Measurements from ENCODE around the gene CST7.

CST7 gene

GRCh38 chr20:24948939-24949679 is at the start of gene CST7:
CST7 (plus strand) TSS chr20:24949269; CDS start chr20:24949506, 237 bp downstream.
- no peaks in the 10 kb centered on the region for H3K9me3 ChIP-seq (ENCODE audit: control insufficient read depth in 1 of 2, low read length in 2 of 2)
- H3K4me3 ChIP-seq (ENCODE audit: low read depth in 1 of 2, low read length in 2 of 2), result peak within 1 kb of the TSS; percentile 48 to 52
- peak within 1 kb of the TSS; percentile 56 for H3K27ac ChIP-seq (ENCODE audit: low read depth, low read length)
- no peaks in the 10 kb centered on the region for H3K27me3 ChIP-seq (ENCODE audit: control insufficient read depth in 1 of 2, insufficient read depth in 2 of 2, low read length in 2 of 2)
- H3K9ac ChIP-seq (ENCODE audit: low read depth in 1 of 2, low read length in 2 of 2), result peak within 1 kb of the TSS; percentile 51 to 71
- no peaks in the 10 kb centered on the region for H3K36me3 ChIP-seq (ENCODE audit: control insufficient read depth in 1 of 2, insufficient read depth in 2 of 2, low read length in 2 of 2)
- peaks cover 11 to 17% of the 10 kb centered on the region in 2 donors for H3K4me1 ChIP-seq (ENCODE audit: control insufficient read depth in 1 of 2, insufficient read depth in 2 of 2, low read length in 2 of 2)

GRCh38 chr20:24906806-24907205 is 42.3 kb upstream of the CST7 start:
- Histone ChIP-seq H3K27me3 (ENCODE audit: control insufficient read depth in 1 of 2, insufficient read depth in 2 of 2, low read length in 2 of 2) (no peaks in the 10 kb centered on the region), H3K9ac (ENCODE audit: low read depth in 1 of 2, low read length in 2 of 2) (no peak overlapping the region), H3K36me3 (ENCODE audit: control insufficient read depth in 1 of 2, insufficient read depth in 2 of 2, low read length in 2 of 2) (no peaks in the 10 kb centered on the region), H3K4me3 (ENCODE audit: low read depth in 1 of 2, low read length in 2 of 2) (no peak overlapping the region), H3K27ac (ENCODE audit: low read depth, low read length) (no peak overlapping the region), H3K9me3 (ENCODE audit: control insufficient read depth in 1 of 2, low read length in 2 of 2) (peaks cover 5 to 9% of the 10 kb centered on the region in 2 donors), H3K4me1 (ENCODE audit: control insufficient read depth in 1 of 2, insufficient read depth in 2 of 2, low read length in 2 of 2) (no peaks in the 10 kb centered on the region)

GRCh38 chr20:24908642-24909041 is 40.4 kb upstream of the CST7 start:
- Histone ChIP-seq H3K36me3 (ENCODE audit: control insufficient read depth in 1 of 2, insufficient read depth in 2 of 2, low read length in 2 of 2) (no peaks in the 10 kb centered on the region), H3K9ac (ENCODE audit: low read depth in 1 of 2, low read length in 2 of 2) (no peak overlapping the region), H3K4me1 (ENCODE audit: control insufficient read depth in 1 of 2, insufficient read depth in 2 of 2, low read length in 2 of 2) (no peaks in the 10 kb centered on the region), H3K27ac (ENCODE audit: low read depth, low read length) (no peak overlapping the region), H3K27me3 (ENCODE audit: control insufficient read depth in 1 of 2, insufficient read depth in 2 of 2, low read length in 2 of 2) (no peaks in the 10 kb centered on the region), H3K9me3 (ENCODE audit: control insufficient read depth in 1 of 2, low read length in 2 of 2) (peaks cover 5 to 9% of the 10 kb centered on the region in 2 donors), H3K4me3 (ENCODE audit: low read depth in 1 of 2, low read length in 2 of 2) (no peak overlapping the region)

- H3K4me1 ChIP-seq (ENCODE audit: control insufficient read depth in 1 of 2, insufficient read depth in 2 of 2, low read length in 2 of 2), result no peaks in the 10 kb centered on the region
- peaks cover 5 to 9% of the 10 kb centered on the region in 2 donors for H3K9me3 ChIP-seq (ENCODE audit: control insufficient read depth in 1 of 2, low read length in 2 of 2)
- no peaks in the 10 kb centered on the region for H3K27me3 ChIP-seq (ENCODE audit: control insufficient read depth in 1 of 2, insufficient read depth in 2 of 2, low read length in 2 of 2)
- H3K36me3 ChIP-seq (ENCODE audit: control insufficient read depth in 1 of 2, insufficient read depth in 2 of 2, low read length in 2 of 2), result no peaks in the 10 kb centered on the region
- H3K9ac ChIP-seq (ENCODE audit: low read depth in 1 of 2, low read length in 2 of 2), result no peak overlapping the region
- no peak overlapping the region for H3K27ac ChIP-seq (ENCODE audit: low read depth, low read length)
- no peak overlapping the region for H3K4me3 ChIP-seq (ENCODE audit: low read depth in 1 of 2, low read length in 2 of 2)
Observed at GRCh38 chr20:24909086-24909780, 39.8 kb upstream of the CST7 start.

GRCh38 chr20:24909861-24910260 is 39.2 kb upstream of the CST7 start:
- no peak overlapping the region for H3K9ac ChIP-seq (ENCODE audit: low read depth in 1 of 2, low read length in 2 of 2)
- no peak overlapping the region for H3K27ac ChIP-seq (ENCODE audit: low read depth, low read length)
- no peak overlapping the region for H3K4me3 ChIP-seq (ENCODE audit: low read depth in 1 of 2, low read length in 2 of 2)
- H3K4me1 ChIP-seq (ENCODE audit: control insufficient read depth in 1 of 2, insufficient read depth in 2 of 2, low read length in 2 of 2), result no peaks in the 10 kb centered on the region
- no peaks in the 10 kb centered on the region for H3K27me3 ChIP-seq (ENCODE audit: control insufficient read depth in 1 of 2, insufficient read depth in 2 of 2, low read length in 2 of 2)
- H3K36me3 ChIP-seq (ENCODE audit: control insufficient read depth in 1 of 2, insufficient read depth in 2 of 2, low read length in 2 of 2), result no peaks in the 10 kb centered on the region
- peaks cover 5 to 9% of the 10 kb centered on the region in 2 donors for H3K9me3 ChIP-seq (ENCODE audit: control insufficient read depth in 1 of 2, low read length in 2 of 2)

GRCh38 chr20:24910461-24910860 is 38.6 kb upstream of the CST7 start:
- no peaks in the 10 kb centered on the region for H3K36me3 ChIP-seq (ENCODE audit: control insufficient read depth in 1 of 2, insufficient read depth in 2 of 2, low read length in 2 of 2)
- no peak overlapping the region for H3K27ac ChIP-seq (ENCODE audit: low read depth, low read length)
- H3K9me3 ChIP-seq (ENCODE audit: control insufficient read depth in 1 of 2, low read length in 2 of 2), result peaks cover 5 to 9% of the 10 kb centered on the region in 2 donors
- H3K4me1 ChIP-seq (ENCODE audit: control insufficient read depth in 1 of 2, insufficient read depth in 2 of 2, low read length in 2 of 2), result no peaks in the 10 kb centered on the region
- H3K9ac ChIP-seq (ENCODE audit: low read depth in 1 of 2, low read length in 2 of 2), result no peak overlapping the region
- H3K4me3 ChIP-seq (ENCODE audit: low read depth in 1 of 2, low read length in 2 of 2), result no peak overlapping the region
- H3K27me3 ChIP-seq (ENCODE audit: control insufficient read depth in 1 of 2, insufficient read depth in 2 of 2, low read length in 2 of 2), result no peaks in the 10 kb centered on the region

GRCh38 chr20:24911461-24911860 is 37.6 kb upstream of the CST7 start:
- Histone ChIP-seq H3K4me3 (ENCODE audit: low read depth in 1 of 2, low read length in 2 of 2) (no peak overlapping the region), H3K9ac (ENCODE audit: low read depth in 1 of 2, low read length in 2 of 2) (no peak overlapping the region), H3K36me3 (ENCODE audit: control insufficient read depth in 1 of 2, insufficient read depth in 2 of 2, low read length in 2 of 2) (no peaks in the 10 kb centered on the region), H3K4me1 (ENCODE audit: control insufficient read depth in 1 of 2, insufficient read depth in 2 of 2, low read length in 2 of 2) (no peaks in the 10 kb centered on the region), H3K27ac (ENCODE audit: low read depth, low read length) (no peak overlapping the region), H3K9me3 (ENCODE audit: control insufficient read depth in 1 of 2, low read length in 2 of 2) (peaks cover 5 to 9% of the 10 kb centered on the region in 2 donors), H3K27me3 (ENCODE audit: control insufficient read depth in 1 of 2, insufficient read depth in 2 of 2, low read length in 2 of 2) (no peaks in the 10 kb centered on the region)

GRCh38 chr20:24912397-24913075 is 36.5 kb upstream of the CST7 start:
- Histone ChIP-seq H3K4me1 (ENCODE audit: control insufficient read depth in 1 of 2, insufficient read depth in 2 of 2, low read length in 2 of 2) (no peaks in the 10 kb centered on the region), H3K27me3 (ENCODE audit: control insufficient read depth in 1 of 2, insufficient read depth in 2 of 2, low read length in 2 of 2) (no peaks in the 10 kb centered on the region), H3K27ac (ENCODE audit: low read depth, low read length) (no peak overlapping the region), H3K36me3 (ENCODE audit: control insufficient read depth in 1 of 2, insufficient read depth in 2 of 2, low read length in 2 of 2) (no peaks in the 10 kb centered on the region), H3K4me3 (ENCODE audit: low read depth in 1 of 2, low read length in 2 of 2) (no peak overlapping the region), H3K9me3 (ENCODE audit: control insufficient read depth in 1 of 2, low read length in 2 of 2) (peaks cover under 1 to 2% of the 10 kb centered on the region in 2 donors), H3K9ac (ENCODE audit: low read depth in 1 of 2, low read length in 2 of 2) (no peak overlapping the region)

GRCh38 chr20:24913076-24913628 is 35.9 kb upstream of the CST7 start:
- no peak overlapping the region for H3K4me3 ChIP-seq (ENCODE audit: low read depth in 1 of 2, low read length in 2 of 2)
- no peaks in the 10 kb centered on the region for H3K27me3 ChIP-seq (ENCODE audit: control insufficient read depth in 1 of 2, insufficient read depth in 2 of 2, low read length in 2 of 2)
- H3K36me3 ChIP-seq (ENCODE audit: control insufficient read depth in 1 of 2, insufficient read depth in 2 of 2, low read length in 2 of 2), result no peaks in the 10 kb centered on the region
- peaks cover 0 to 2% of the 10 kb centered on the region in 2 donors for H3K9me3 ChIP-seq (ENCODE audit: control insufficient read depth in 1 of 2, low read length in 2 of 2)
- H3K27ac ChIP-seq (ENCODE audit: low read depth, low read length), result no peak overlapping the region
- no peaks in the 10 kb centered on the region for H3K4me1 ChIP-seq (ENCODE audit: control insufficient read depth in 1 of 2, insufficient read depth in 2 of 2, low read length in 2 of 2)
- no peak overlapping the region for H3K9ac ChIP-seq (ENCODE audit: low read depth in 1 of 2, low read length in 2 of 2)

Measured in duodenal mucosa (tissue), 2 donors.